Kidney (tissue), 14 donors: ENCODE measurements around the gene ATP5PB. TPM values are rescaled to one million over a fixed set of nuclear protein-coding genes. Genes with fewer than 3 reads are reported as not detected.

ENCODE experiments used
- DNase-seq, 5 donors: peaks; one replicate each; pipeline ENCODE4 v3.0.0-alpha.2; 2013 to 2020
- FAIRE-seq: peaks from 2 replicates; lab custom pipeline; 2012; peaks lifted over from hg19 to GRCh38; lab: Jason Lieb, UNC
- H3K27ac ChIP-seq, 2 donors: one replicate each; pipeline ENCODE4 v1.7.0; 2013; ENCODE audit warnings: low read depth in 2 of 2, low read length in 2 of 2, inconsistent platforms in 1 of 2
- H3K27me3 ChIP-seq: one replicate; pipeline ENCODE4 v1.7.1; 2013; ENCODE audit warnings: low read length, inconsistent platforms; ENCODE audit not compliant: control insufficient read depth, insufficient read depth
- H3K36me3 ChIP-seq, 3 donors: one replicate each; pipeline versions ENCODE4 v1.7.0 to v1.7.1; 2013; ENCODE audit warnings: low read length in 3 of 3, control low read depth in 1 of 3, inconsistent platforms in 1 of 3; ENCODE audit not compliant: insufficient read depth in 3 of 3, control insufficient read depth in 2 of 3
- H3K4me1 ChIP-seq, 3 donors: one replicate each; pipeline versions ENCODE4 v1.7.0 to v1.7.1; 2013; ENCODE audit warnings: low read length in 3 of 3, inconsistent platforms in 1 of 3, low read depth in 1 of 3; ENCODE audit not compliant: control insufficient read depth in 2 of 3, insufficient read depth in 2 of 3
- H3K4me3 ChIP-seq, 3 donors: one replicate each; pipeline versions ENCODE4 v1.7.0 to v1.8.1; 2013; ENCODE audit warnings: low read length in 3 of 3, control low read depth in 1 of 3, inconsistent platforms in 1 of 3
- H3K9ac ChIP-seq, 3 donors: one replicate each; pipeline versions ENCODE4 v1.7.0 to v1.7.1; 2013; ENCODE audit warnings: low read length in 3 of 3, control low read depth in 1 of 3, inconsistent platforms in 1 of 3
- H3K9me3 ChIP-seq, 3 donors: one replicate each; pipeline versions ENCODE4 v1.7.0 to v1.7.1; 2013; ENCODE audit warnings: low read length in 3 of 3, control low read depth in 1 of 3, inconsistent platforms in 1 of 3; ENCODE audit not compliant: control insufficient read depth in 2 of 3, insufficient read depth in 1 of 3
- intact Hi-C: fragments of 100-400 bp; cut with DNase I; formaldehyde crosslinking; loops from one replicate; pipeline ENCODE4 v1.11.1; 2022
- polyA plus RNA-seq: library from polyadenylated mRNA; stranded (reverse); fragments of 350-450 nt; fragmentation: Illumina TruSeq; extraction: RNeasy Lipid Tissue Mini Kit (QIAGEN cat#74804); gene quantifications from one replicate; pipeline ENCODE4 v1.2.3, GENCODE V29; 2014; ENCODE audit warnings: low read depth, low replicate concordance; ENCODE audit not compliant: insufficient read depth
- total RNA-seq: library from RNA; stranded (reverse); fragmentation: NEBNext Ultra II Directional; extraction: Animal tissue kit (Norgen Biotek cat#: 25700); gene quantifications from one replicate; pipeline ENCODE4 v1.2.1, GENCODE V29; 2021
- TF ChIP-seq, protein P1 (sequence below): IDR thresholded peaks from 3 replicates; pipeline ENCODE4 v1.5.1; 2012; ENCODE audit warnings: mild to moderate bottlenecking, moderate library complexity, borderline replicate concordance; ENCODE audit not compliant: insufficient read depth; ENCODE audit errors: extremely low read depth
- donor health status: control.
- donor health status: control.
- donor health status: control.
- donor health status: control.
- donor health status: control.
- donor health status: DM: yes; HTN: yes; CAD: no.
- donor health status: Normal renal cell carcinoma (clear cell type).

ATP5PB gene
- total and polyA plus RNA-seq, 2 donors from 2014 or later = 207 to 791 TPM

DNA sequence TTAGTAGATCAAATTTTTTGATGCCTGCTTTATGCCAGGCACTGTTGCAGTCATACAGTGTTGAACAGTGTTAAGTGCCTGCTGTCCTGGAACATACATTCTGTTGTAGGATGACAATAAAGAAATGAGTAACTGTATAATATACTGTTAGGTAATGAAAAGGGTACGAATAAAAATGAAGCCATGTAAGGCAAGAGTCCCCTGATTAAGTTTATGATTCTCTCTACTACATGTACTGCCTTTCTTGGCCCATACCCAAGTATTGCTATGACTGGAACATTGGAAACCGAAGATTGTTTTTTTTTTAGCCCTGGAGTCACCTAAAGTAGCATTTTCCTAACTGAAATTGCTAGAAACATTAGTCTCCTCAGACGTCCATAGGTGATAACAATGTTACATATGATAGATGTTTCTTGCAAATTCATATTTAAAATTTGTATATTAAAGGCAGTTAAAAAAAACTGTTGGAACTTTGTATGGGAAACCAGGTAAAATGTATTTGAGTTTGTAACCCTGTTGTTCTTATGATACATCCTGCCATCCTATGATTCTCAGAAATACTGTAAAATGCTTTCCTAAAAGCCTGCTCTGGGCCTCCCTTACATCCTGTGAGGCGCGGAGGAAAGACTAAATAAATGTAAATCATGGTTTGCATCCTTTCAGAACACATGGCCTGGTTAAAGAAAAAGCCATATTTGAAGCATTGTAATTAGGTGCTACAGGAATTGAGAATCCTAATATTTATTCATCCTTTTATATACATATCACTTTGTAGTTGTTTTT is 5.8 kb downstream of the ATP5PB start:
- H3K9me3 ChIP-seq = no peaks in the 10 kb centered on the region
- no peak overlapping the region for H3K9ac ChIP-seq
- no peaks in the 10 kb centered on the region for H3K27me3 ChIP-seq
- peaks cover 2 to 5% (median 4%) of the 10 kb centered on the region in 3 donors for H3K4me1 ChIP-seq
- FAIRE-seq (no peak), DNase-seq (no peak)
- intact Hi-C loops = no loop called here
- no peak overlapping the region for H3K27ac ChIP-seq
- TF ChIP-seq, protein P1, sequence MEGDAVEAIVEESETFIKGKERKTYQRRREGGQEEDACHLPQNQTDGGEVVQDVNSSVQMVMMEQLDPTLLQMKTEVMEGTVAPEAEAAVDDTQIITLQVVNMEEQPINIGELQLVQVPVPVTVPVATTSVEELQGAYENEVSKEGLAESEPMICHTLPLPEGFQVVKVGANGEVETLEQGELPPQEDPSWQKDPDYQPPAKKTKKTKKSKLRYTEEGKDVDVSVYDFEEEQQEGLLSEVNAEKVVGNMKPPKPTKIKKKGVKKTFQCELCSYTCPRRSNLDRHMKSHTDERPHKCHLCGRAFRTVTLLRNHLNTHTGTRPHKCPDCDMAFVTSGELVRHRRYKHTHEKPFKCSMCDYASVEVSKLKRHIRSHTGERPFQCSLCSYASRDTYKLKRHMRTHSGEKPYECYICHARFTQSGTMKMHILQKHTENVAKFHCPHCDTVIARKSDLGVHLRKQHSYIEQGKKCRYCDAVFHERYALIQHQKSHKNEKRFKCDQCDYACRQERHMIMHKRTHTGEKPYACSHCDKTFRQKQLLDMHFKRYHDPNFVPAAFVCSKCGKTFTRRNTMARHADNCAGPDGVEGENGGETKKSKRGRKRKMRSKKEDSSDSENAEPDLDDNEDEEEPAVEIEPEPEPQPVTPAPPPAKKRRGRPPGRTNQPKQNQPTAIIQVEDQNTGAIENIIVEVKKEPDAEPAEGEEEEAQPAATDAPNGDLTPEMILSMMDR = no peak
- H3K4me3 ChIP-seq = no peak overlapping the region
- peaks cover 14 to 39% (median 18%) of the 10 kb centered on the region in 3 donors for H3K36me3 ChIP-seq

DNA sequence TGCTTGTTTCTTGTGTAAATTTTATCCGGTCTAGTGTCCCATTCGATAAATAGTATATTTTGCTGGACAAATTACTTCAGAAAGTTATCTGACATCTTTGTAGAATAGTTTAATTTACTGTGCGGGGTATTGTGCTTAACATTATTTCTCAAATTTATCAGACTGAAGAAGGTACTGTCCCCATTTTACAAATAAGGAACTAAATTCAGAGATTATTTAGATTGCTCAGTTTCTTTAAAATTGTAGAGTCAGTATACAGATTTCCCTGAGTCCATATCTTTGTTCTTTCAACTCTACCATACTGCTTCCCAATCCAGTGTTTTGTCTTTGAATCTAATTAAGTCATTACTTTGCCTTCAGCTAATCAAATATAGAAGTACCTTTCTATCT is 6.4 kb downstream of the ATP5PB start:
- DNase-seq = no peak
- Histone ChIP-seq H3K4me3 (no peak overlapping the region), H3K9ac (no peak overlapping the region), H3K4me1 (peaks cover 0 to 4% (median 0%) of the 10 kb centered on the region in 3 donors), H3K9me3 (no peaks in the 10 kb centered on the region), H3K27me3 (no peaks in the 10 kb centered on the region), H3K36me3 (peaks cover 14 to 39% (median 19%) of the 10 kb centered on the region in 3 donors), H3K27ac (no peak overlapping the region)
- no peak for FAIRE-seq
- TF ChIP-seq, protein P1 = no peak
- intact Hi-C loops = no loop called here

DNA sequence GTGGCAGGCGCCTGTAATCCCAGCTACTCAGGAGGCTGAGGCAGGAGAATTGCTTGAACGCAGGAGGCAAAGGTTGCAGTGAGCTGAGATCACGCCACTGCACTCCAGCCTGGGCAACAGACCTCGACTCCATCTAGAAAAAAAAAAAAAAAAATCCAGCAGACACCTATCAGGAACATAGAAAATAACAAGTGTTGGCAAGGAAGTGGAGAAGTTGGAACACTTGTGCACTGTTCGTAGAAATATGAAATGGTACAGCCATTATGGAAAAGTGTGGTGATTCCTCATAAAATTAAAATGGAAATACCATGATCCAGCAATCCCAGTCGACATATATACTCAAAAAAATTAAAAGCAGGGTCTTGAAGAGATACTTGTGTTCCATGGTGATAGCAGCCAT is 12.5 kb downstream of the ATP5PB start:
- H3K9me3 ChIP-seq = no peaks in the 10 kb centered on the region
- H3K4me1 ChIP-seq = no peaks in the 10 kb centered on the region
- H3K36me3 ChIP-seq = peaks cover 8 to 44% (median 20%) of the 10 kb centered on the region in 3 donors
- TF ChIP-seq, protein P1 = no peak
- intact Hi-C loops = no loop called here
- no peaks in the 10 kb centered on the region for H3K27me3 ChIP-seq
- H3K27ac ChIP-seq = no peak overlapping the region
- no peak overlapping the region for H3K4me3 ChIP-seq
- no peak for DNase-seq
- no peak for FAIRE-seq
- no peak overlapping the region for H3K9ac ChIP-seq
